Effector memory CD4-positive, alpha-beta T cell (primary cell): ENCODE results near the gene SH3RF3.

Experiments
- DNase-seq, 3 donors: peaks; one replicate each; pipeline ENCODE4 v3.0.0-alpha.2; 2020
- H3K27ac ChIP-seq: 2 replicates; pipeline ENCODE4 v1.7.0; 2013; ENCODE audit warnings: mild to moderate bottlenecking, low read length, moderate library complexity; ENCODE audit not compliant: insufficient read depth, poor library complexity, severe bottlenecking
- H3K27me3 ChIP-seq: replicated peaks from 2 replicates; pipeline ENCODE4 v1.7.0; 2013; ENCODE audit warnings: mild to moderate bottlenecking, low read length; ENCODE audit not compliant: insufficient read depth, control insufficient read depth, poor library complexity, severe bottlenecking
- H3K36me3 ChIP-seq: 2 replicates; pipeline ENCODE4 v1.7.0; 2013; ENCODE audit warnings: mild to moderate bottlenecking, low read length, moderate library complexity; ENCODE audit not compliant: control insufficient read depth, insufficient read depth
- H3K4me1 ChIP-seq: 2 replicates; pipeline ENCODE4 v1.7.0; 2013; ENCODE audit warnings: low read length, mild to moderate bottlenecking; ENCODE audit not compliant: control insufficient read depth, insufficient read depth, poor library complexity, severe bottlenecking
- H3K4me3 ChIP-seq: 2 replicates; pipeline ENCODE4 v1.7.0; 2013; ENCODE audit warnings: low read length, low read depth, mild to moderate bottlenecking; ENCODE audit not compliant: insufficient read depth, poor library complexity, severe bottlenecking
- H3K9me3 ChIP-seq: 2 replicates; pipeline ENCODE4 v1.7.0; 2013; ENCODE audit warnings: mild to moderate bottlenecking, low read length, moderate library complexity; ENCODE audit not compliant: control insufficient read depth

SH3RF3 gene

GRCh38 chr2:109517118-109517889 lies 388.3 kb downstream of the SH3RF3 start:
- no peaks in the 10 kb centered on the region for H3K36me3 ChIP-seq
- H3K4me3 ChIP-seq: no peak overlapping the region
- H3K27ac ChIP-seq: no peak overlapping the region
- no peaks in the 10 kb centered on the region for H3K4me1 ChIP-seq
- no peak for DNase-seq
- no peaks in the 10 kb centered on the region for H3K27me3 ChIP-seq
- no peaks in the 10 kb centered on the region for H3K9me3 ChIP-seq

GRCh38 chr2:109519513-109519912 lies 390.5 kb downstream of the SH3RF3 start:
- H3K27me3 ChIP-seq: no peaks in the 10 kb centered on the region
- no peaks in the 10 kb centered on the region for H3K9me3 ChIP-seq
- no peak overlapping the region for H3K4me3 ChIP-seq
- H3K36me3 ChIP-seq: no peaks in the 10 kb centered on the region
- no peak overlapping the region for H3K27ac ChIP-seq
- no peak for DNase-seq
- H3K4me1 ChIP-seq: no peaks in the 10 kb centered on the region

- no peak overlapping the region for H3K27ac ChIP-seq
- no peaks in the 10 kb centered on the region for H3K9me3 ChIP-seq
- no peaks in the 10 kb centered on the region for H3K27me3 ChIP-seq
- no peaks in the 10 kb centered on the region for H3K36me3 ChIP-seq
- H3K4me3 ChIP-seq: no peak overlapping the region
- DNase-seq: no peak
- H3K4me1 ChIP-seq: no peaks in the 10 kb centered on the region
These were observed 392.4 kb downstream of the SH3RF3 start for GRCh38 chr2:109521233-109522062.

GRCh38 chr2:109522063-109522374 lies 393.0 kb downstream of the SH3RF3 start:
- H3K4me3 ChIP-seq: no peak overlapping the region
- no peaks in the 10 kb centered on the region for H3K27me3 ChIP-seq
- no peak overlapping the region for H3K27ac ChIP-seq
- no peaks in the 10 kb centered on the region for H3K4me1 ChIP-seq
- no peaks in the 10 kb centered on the region for H3K36me3 ChIP-seq
- H3K9me3 ChIP-seq: no peaks in the 10 kb centered on the region
- DNase-seq: no peak

- H3K36me3 ChIP-seq: no peaks in the 10 kb centered on the region
- no peak overlapping the region for H3K4me3 ChIP-seq
- no peak overlapping the region for H3K27ac ChIP-seq
- DNase-seq: no peak
- no peaks in the 10 kb centered on the region for H3K27me3 ChIP-seq
- H3K9me3 ChIP-seq: no peaks in the 10 kb centered on the region
- no peaks in the 10 kb centered on the region for H3K4me1 ChIP-seq
These were observed 394.1 kb downstream of the SH3RF3 start for GRCh38 chr2:109523121-109523520.

GRCh38 chr2:109523536-109524361 lies 394.7 kb downstream of the SH3RF3 start:
- Histone ChIP-seq H3K4me3 (no peak overlapping the region), H3K4me1 (no peaks in the 10 kb centered on the region), H3K27me3 (no peaks in the 10 kb centered on the region), H3K9me3 (no peaks in the 10 kb centered on the region), H3K36me3 (no peaks in the 10 kb centered on the region), H3K27ac (no peak overlapping the region)
- no peak for DNase-seq

GRCh38 chr2:109525836-109526235 lies 396.8 kb downstream of the SH3RF3 start:
- H3K36me3 ChIP-seq: no peaks in the 10 kb centered on the region
- no peak overlapping the region for H3K27ac ChIP-seq
- no peaks in the 10 kb centered on the region for H3K9me3 ChIP-seq
- no peaks in the 10 kb centered on the region for H3K27me3 ChIP-seq
- no peak overlapping the region for H3K4me3 ChIP-seq
- DNase-seq: no peak
- H3K4me1 ChIP-seq: no peaks in the 10 kb centered on the region

- Histone ChIP-seq H3K27ac (no peak overlapping the region), H3K9me3 (no peaks in the 10 kb centered on the region), H3K4me3 (no peak overlapping the region), H3K36me3 (no peaks in the 10 kb centered on the region), H3K27me3 (no peaks in the 10 kb centered on the region), H3K4me1 (no peaks in the 10 kb centered on the region)
- no peak for DNase-seq
These were observed 397.5 kb downstream of the SH3RF3 start for GRCh38 chr2:109526442-109526970.

- no peaks in the 10 kb centered on the region for H3K36me3 ChIP-seq
- no peaks in the 10 kb centered on the region for H3K27me3 ChIP-seq
- no peak for DNase-seq
- no peaks in the 10 kb centered on the region for H3K9me3 ChIP-seq
- no peak overlapping the region for H3K27ac ChIP-seq
- H3K4me3 ChIP-seq: no peak overlapping the region
- H3K4me1 ChIP-seq: no peaks in the 10 kb centered on the region
These were observed 398.1 kb downstream of the SH3RF3 start for GRCh38 chr2:109527079-109527478.
